ENCODE measurements around the gene NBDY.

NBDY gene

DNA sequence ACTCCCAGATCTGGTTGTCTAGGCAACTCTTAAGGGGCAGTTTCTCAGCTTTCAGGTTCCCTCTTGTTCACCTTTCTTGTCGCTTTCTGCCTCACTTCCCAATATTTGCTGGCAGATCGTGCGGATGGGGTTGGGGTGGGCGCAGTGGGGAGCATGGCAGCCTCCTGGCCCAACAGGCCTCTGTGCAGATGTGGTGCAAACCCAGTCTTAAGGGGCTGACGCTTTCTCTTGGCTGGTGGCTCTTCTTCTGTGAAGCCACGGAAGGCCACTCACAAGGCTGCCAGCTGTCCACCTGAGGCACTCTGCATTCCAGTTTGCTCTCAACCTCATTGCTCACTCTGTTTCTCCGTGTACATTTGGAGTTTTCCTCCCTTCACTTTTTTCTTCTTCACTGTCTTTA, 61.7 kb downstream of the NBDY start:
- no peak overlapping the region for H3K4me3 ChIP-seq (ENCODE audit: low read depth, low read length)
- no peak for DNase-seq (ENCODE audit: low read depth)
- TF ChIP-seq, protein P1, sequence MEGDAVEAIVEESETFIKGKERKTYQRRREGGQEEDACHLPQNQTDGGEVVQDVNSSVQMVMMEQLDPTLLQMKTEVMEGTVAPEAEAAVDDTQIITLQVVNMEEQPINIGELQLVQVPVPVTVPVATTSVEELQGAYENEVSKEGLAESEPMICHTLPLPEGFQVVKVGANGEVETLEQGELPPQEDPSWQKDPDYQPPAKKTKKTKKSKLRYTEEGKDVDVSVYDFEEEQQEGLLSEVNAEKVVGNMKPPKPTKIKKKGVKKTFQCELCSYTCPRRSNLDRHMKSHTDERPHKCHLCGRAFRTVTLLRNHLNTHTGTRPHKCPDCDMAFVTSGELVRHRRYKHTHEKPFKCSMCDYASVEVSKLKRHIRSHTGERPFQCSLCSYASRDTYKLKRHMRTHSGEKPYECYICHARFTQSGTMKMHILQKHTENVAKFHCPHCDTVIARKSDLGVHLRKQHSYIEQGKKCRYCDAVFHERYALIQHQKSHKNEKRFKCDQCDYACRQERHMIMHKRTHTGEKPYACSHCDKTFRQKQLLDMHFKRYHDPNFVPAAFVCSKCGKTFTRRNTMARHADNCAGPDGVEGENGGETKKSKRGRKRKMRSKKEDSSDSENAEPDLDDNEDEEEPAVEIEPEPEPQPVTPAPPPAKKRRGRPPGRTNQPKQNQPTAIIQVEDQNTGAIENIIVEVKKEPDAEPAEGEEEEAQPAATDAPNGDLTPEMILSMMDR (IDR thresholded peaks at IDR 0.05; ENCODE audit: low read depth, low read length, missing control alignments): no peak
- in situ Hi-C loops (cut with HindIII; ENCODE audit: low sequenced_read_pairs): no loop called here

DNA sequence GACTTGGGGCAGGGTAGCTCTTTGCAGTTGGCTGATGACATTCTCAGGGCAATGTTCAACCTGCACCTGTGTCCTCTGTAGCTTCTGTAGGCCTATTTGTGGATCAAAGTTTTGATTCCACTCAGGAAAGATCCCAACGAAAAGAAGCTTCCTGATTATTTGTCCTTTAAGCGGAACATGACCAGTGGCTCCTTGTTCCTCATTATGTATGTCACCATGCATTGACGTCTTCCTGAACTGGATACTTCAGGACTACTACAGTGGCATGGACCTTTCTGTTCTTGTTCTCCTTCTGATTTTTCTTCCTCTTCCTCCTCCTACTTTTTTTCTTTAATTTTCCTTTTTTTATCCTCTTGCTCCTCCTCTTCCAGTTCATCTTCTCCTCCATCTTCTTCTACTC, 62.4 kb downstream of the NBDY start:
- DNase-seq (ENCODE audit: low read depth): no peak
- no peak overlapping the region for H3K4me3 ChIP-seq (ENCODE audit: low read depth, low read length)
- in situ Hi-C loops (cut with HindIII; ENCODE audit: low sequenced_read_pairs): no loop called here
- TF ChIP-seq, protein P1 (IDR thresholded peaks at IDR 0.05; ENCODE audit: low read depth, low read length, missing control alignments): no peak

DNA sequence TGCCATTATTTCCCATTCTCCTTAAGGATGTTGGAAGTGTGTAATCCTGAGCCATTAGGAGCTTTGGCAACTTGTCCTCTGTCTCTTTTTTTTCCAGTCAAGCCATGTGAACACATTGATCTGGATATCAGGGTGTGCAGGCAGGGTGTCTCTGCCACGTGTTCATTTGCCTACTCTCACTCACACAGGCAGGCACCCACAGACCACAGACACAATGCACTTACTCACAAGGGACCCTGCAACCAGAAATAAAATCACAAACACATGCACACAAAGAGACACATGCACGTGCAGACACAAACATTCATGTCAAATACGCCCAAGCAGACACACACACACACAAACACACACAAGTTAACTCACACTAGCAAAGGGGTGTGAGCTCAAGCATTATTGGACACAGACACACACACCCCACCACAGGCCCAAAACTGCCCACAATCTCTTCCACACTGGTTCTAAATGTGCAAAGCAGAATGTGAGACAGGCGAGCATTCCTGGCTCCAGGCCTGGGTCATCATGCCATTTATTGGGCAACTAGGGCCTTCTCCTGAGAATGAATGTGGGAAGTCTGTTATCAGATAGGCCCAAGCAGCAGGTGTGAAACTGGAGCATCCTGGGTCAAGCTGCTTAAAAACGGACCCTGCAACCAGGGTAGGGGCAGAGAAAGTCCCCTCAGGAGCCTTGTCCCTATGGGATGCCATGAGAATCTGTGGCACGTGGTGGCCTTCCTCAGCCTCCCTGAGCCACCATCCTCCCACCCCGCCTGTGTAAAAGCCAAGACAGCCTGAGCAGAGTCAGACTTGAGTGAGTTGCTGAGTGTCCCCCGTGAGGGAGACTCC, 63.4 kb downstream of the NBDY start:
- TF ChIP-seq, protein P1 (IDR thresholded peaks at IDR 0.05; ENCODE audit: low read depth, low read length, missing control alignments): no peak
- in situ Hi-C loops (cut with HindIII; ENCODE audit: low sequenced_read_pairs): no loop called here
- H3K4me3 ChIP-seq (ENCODE audit: low read depth, low read length): no peak overlapping the region
- no peak for DNase-seq (ENCODE audit: low read depth)

DNA sequence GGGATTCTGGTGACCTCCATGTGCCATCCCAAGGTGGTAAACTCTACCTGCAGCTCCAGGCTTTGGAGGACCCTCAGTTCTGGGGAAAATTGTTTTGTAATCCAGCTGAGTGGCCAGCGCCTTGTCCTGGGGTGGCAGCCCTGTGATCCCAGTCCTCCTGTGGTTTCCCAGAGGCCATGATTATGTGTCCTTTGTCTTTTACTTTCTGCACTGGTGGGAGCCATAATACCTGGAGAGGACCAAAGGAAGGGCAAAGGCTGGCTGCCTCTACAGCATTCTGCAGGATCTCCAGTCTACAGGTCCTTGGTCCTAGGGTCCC, 64.0 kb downstream of the NBDY start:
- no peak overlapping the region for H3K4me3 ChIP-seq (ENCODE audit: low read depth, low read length)
- TF ChIP-seq, protein P1 (IDR thresholded peaks at IDR 0.05; ENCODE audit: low read depth, low read length, missing control alignments): no peak
- in situ Hi-C loops (cut with HindIII; ENCODE audit: low sequenced_read_pairs): no loop called here

DNA sequence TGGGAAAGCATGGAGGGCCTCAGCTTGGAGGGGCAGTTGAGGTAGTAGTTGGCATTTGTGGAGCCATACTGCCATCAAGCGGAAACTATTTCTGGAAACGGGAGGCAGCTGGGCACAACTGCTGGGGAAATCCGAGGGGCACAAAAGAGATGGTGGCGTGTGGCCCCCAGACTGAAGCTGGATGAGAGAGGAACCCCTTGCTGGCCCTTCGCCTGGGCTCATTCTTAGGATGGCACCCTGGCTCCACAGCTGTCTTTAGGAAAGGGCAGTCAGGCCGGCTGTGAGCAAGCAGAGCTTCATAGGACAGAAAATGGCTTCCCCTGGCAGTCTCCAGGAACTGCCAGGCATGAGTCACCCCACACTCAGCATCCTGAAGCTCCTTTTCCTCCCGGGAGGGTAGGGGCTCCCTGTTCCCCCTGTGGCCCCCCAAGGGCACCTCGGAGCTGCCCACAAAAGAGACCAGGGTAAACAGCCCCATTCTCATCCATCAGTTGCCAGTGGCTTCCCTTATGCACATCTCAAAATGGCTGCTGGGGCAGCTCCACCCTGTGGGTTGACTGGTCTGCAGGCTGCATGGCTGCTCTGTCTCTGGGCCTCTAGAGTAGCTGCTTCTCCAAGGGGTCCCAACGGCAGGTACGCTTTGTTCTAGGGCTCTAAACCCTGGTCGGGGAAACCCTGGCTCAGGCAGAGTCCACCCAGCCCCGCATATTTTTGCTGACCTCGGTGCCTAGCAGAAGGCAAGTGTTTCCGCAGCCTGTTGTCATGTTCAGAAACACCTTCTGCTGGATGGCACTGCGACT, 64.7 kb downstream of the NBDY start:
- in situ Hi-C loops (cut with HindIII; ENCODE audit: low sequenced_read_pairs): no loop called here
- TF ChIP-seq, protein P1 (IDR thresholded peaks at IDR 0.05; ENCODE audit: low read depth, low read length, missing control alignments): no peak
- no peak overlapping the region for H3K4me3 ChIP-seq (ENCODE audit: low read depth, low read length)
- no peak for DNase-seq (ENCODE audit: low read depth)

More for the DNA sequence above, 64.0 kb downstream of the NBDY start:
- DNase-seq (ENCODE audit: low read depth): no peak

DNA sequence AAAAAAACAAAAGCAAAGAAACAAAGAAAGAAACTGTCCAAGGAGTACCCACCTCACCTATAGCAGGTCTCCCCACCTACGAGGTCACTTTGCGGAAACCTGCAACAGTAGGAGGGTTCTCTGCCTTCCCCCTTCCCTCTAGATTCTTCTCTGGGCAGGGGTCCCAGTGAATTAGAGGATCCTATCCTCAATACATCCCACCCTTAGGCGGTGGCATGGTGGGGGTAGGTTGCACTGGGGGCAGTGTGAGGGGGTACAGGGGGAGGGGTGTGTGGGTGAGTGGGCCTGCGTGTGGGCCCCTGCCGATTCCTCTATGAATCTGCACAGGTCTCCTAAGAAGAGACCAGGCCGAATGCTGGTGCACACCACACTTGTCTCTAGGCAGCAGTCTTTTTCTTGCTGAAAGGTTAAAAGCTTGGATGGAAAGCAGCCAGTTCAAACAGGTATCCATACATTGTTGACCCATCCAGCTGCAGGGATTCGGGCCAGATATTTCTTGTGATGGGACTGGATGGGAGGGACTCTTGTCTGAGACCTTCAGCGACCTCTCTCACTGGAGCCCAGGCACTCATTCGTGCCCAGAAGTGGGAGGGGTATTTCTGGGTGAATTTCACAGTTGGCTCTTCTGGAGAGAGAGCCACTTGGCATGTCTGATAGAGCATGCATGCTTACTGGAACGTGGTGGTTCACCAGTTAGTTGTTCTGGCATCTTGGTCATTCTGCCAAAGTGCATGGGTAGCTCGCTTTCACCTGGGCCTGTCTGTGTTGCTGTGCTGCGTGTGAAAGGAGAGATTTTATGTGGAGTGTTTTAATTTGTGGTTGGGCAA, 65.6 kb downstream of the NBDY start:
- TF ChIP-seq, protein P1 (IDR thresholded peaks at IDR 0.05; ENCODE audit: low read depth, low read length, missing control alignments): no peak
- H3K4me3 ChIP-seq (ENCODE audit: low read depth, low read length): no peak overlapping the region
- DNase-seq (ENCODE audit: low read depth): no peak
- in situ Hi-C loops (cut with HindIII; ENCODE audit: low sequenced_read_pairs): no loop called here

All from astrocyte of the cerebellum (primary cell).